Measurements from ENCODE around the gene NDUFB7. TPM values are rescaled to one million over a fixed set of nuclear protein-coding genes. Genes with fewer than 3 reads are reported as not detected.

NDUFB7 gene
- total RNA-seq, 1 experiment from 2014 or later: 240 TPM

GRCh38 chr19:14563989-14564651, 7.7 kb downstream of the NDUFB7 start:
- Histone ChIP-seq H3K9me3 (replicated peaks) (no peaks in the 10 kb centered on the region), H3K36me3 (peaks cover 30% of the 10 kb centered on the region), H3K4me3 (no peak overlapping the region), H3K4me1 (no peaks in the 10 kb centered on the region), H3K27ac (no peak overlapping the region), H3K27me3 (no peaks in the 10 kb centered on the region)
- DNase-seq: peak; percentile 75 to 84

- Histone ChIP-seq H3K36me3 (peaks cover 30% of the 10 kb centered on the region), H3K27me3 (no peaks in the 10 kb centered on the region), H3K4me1 (peaks cover 3% of the 10 kb centered on the region), H3K27ac (no peak overlapping the region), H3K4me3 (no peak overlapping the region), H3K9me3 (replicated peaks) (no peaks in the 10 kb centered on the region)
- DNase-seq: no peak
These were observed 8.3 kb downstream of the NDUFB7 start for GRCh38 chr19:14563590-14563926.

GRCh38 chr19:14562660-14563589, 8.9 kb downstream of the NDUFB7 start:
- no peak overlapping the region for H3K4me3 ChIP-seq

GRCh38 chr19:14561847-14562351, 10.0 kb downstream of the NDUFB7 start:
- DNase-seq: no peak
- H3K36me3 ChIP-seq: peaks cover 31% of the 10 kb centered on the region
- H3K9me3 ChIP-seq (replicated peaks): no peaks in the 10 kb centered on the region
- H3K27me3 ChIP-seq: no peaks in the 10 kb centered on the region
- H3K4me3 ChIP-seq: no peak overlapping the region
- H3K27ac ChIP-seq: no peak overlapping the region
- peaks cover 7% of the 10 kb centered on the region for H3K4me1 ChIP-seq

More at GRCh38 chr19:14562660-14563589, 8.9 kb downstream of the NDUFB7 start:
- Histone ChIP-seq H3K9me3 (replicated peaks) (no peaks in the 10 kb centered on the region), H3K4me1 (peaks cover 7% of the 10 kb centered on the region), H3K36me3 (peaks cover 27% of the 10 kb centered on the region), H3K27me3 (no peaks in the 10 kb centered on the region), H3K27ac (no peak overlapping the region)
- no peak for DNase-seq

- H3K4me3 ChIP-seq: no peak overlapping the region
- no peaks in the 10 kb centered on the region for H3K27me3 ChIP-seq
- no peak overlapping the region for H3K27ac ChIP-seq
- DNase-seq: no peak
- H3K36me3 ChIP-seq: peaks cover 31% of the 10 kb centered on the region
- no peaks in the 10 kb centered on the region for H3K9me3 ChIP-seq (replicated peaks)
- peaks cover 7% of the 10 kb centered on the region for H3K4me1 ChIP-seq
These were observed 10.6 kb downstream of the NDUFB7 start for GRCh38 chr19:14561249-14561648.

GRCh38 chr19:14560776-14561108, 11.1 kb downstream of the NDUFB7 start:
- H3K4me1 ChIP-seq: peaks cover 7% of the 10 kb centered on the region
- no peak for DNase-seq
- no peak overlapping the region for H3K27ac ChIP-seq
- no peak overlapping the region for H3K4me3 ChIP-seq
- H3K9me3 ChIP-seq (replicated peaks): no peaks in the 10 kb centered on the region
- peaks cover 26% of the 10 kb centered on the region for H3K36me3 ChIP-seq
- H3K27me3 ChIP-seq: no peaks in the 10 kb centered on the region

- no peak overlapping the region for H3K27ac ChIP-seq
- no peaks in the 10 kb centered on the region for H3K9me3 ChIP-seq (replicated peaks)
- no peaks in the 10 kb centered on the region for H3K27me3 ChIP-seq
- H3K4me3 ChIP-seq: no peak overlapping the region
- no peak for DNase-seq
- H3K36me3 ChIP-seq: peaks cover 21% of the 10 kb centered on the region
- peaks cover 7% of the 10 kb centered on the region for H3K4me1 ChIP-seq
These were observed 11.7 kb downstream of the NDUFB7 start for GRCh38 chr19:14559916-14560775.

- Histone ChIP-seq H3K4me1 (peaks cover 7% of the 10 kb centered on the region), H3K27me3 (no peaks in the 10 kb centered on the region), H3K27ac (no peak overlapping the region), H3K36me3 (peaks cover 8% of the 10 kb centered on the region), H3K4me3 (no peak overlapping the region), H3K9me3 (replicated peaks) (no peaks in the 10 kb centered on the region)
- peak; percentile 51 to 58 for DNase-seq
These were observed 13.3 kb downstream of the NDUFB7 start for GRCh38 chr19:14558370-14559066.

- H3K4me1 ChIP-seq: peaks cover 7% of the 10 kb centered on the region
- H3K4me3 ChIP-seq: no peak overlapping the region
- H3K27me3 ChIP-seq: no peaks in the 10 kb centered on the region
- H3K27ac ChIP-seq: no peak overlapping the region
- H3K9me3 ChIP-seq (replicated peaks): no peaks in the 10 kb centered on the region
- peak; percentile 59 to 70 for DNase-seq
- peaks cover 4% of the 10 kb centered on the region for H3K36me3 ChIP-seq
These were observed 15.1 kb downstream of the NDUFB7 start for GRCh38 chr19:14556662-14557188.

- H3K36me3 ChIP-seq: peaks cover 4% of the 10 kb centered on the region
These were observed 15.8 kb downstream of the NDUFB7 start for GRCh38 chr19:14555918-14556661.

GRCh38 chr19:14554382-14554812, 17.5 kb downstream of the NDUFB7 start:
- H3K27ac ChIP-seq: no peak overlapping the region
- H3K4me1 ChIP-seq: peaks cover 10% of the 10 kb centered on the region
- H3K9me3 ChIP-seq (replicated peaks): no peaks in the 10 kb centered on the region
- H3K27me3 ChIP-seq: no peaks in the 10 kb centered on the region
- no peak overlapping the region for H3K4me3 ChIP-seq
- peaks cover 4% of the 10 kb centered on the region for H3K36me3 ChIP-seq
- DNase-seq: peak in 1 of 2 experiments; percentile 7

More at GRCh38 chr19:14555918-14556661, 15.8 kb downstream of the NDUFB7 start:
- H3K4me3 ChIP-seq: no peak overlapping the region
- H3K27me3 ChIP-seq: no peaks in the 10 kb centered on the region
- H3K4me1 ChIP-seq: peaks cover 10% of the 10 kb centered on the region
- H3K9me3 ChIP-seq (replicated peaks): no peaks in the 10 kb centered on the region
- H3K27ac ChIP-seq: no peak overlapping the region
- no peak for DNase-seq

- Histone ChIP-seq H3K4me1 (peaks cover 10% of the 10 kb centered on the region), H3K4me3 (no peak overlapping the region), H3K27ac (no peak overlapping the region), H3K36me3 (peaks cover 4% of the 10 kb centered on the region), H3K9me3 (replicated peaks) (no peaks in the 10 kb centered on the region), H3K27me3 (no peaks in the 10 kb centered on the region)
- no peak for DNase-seq
These were observed 18.0 kb downstream of the NDUFB7 start for GRCh38 chr19:14553939-14554243.

- Histone ChIP-seq H3K4me1 (peaks cover 4% of the 10 kb centered on the region; the same call in 1 of the 2 replicates), H3K4me3 (no peak overlapping the region), H3K27ac (no peak overlapping the region), H3K36me3 (peaks cover 9% of the 10 kb centered on the region), H3K9me3 (replicated peaks) (no peaks in the 10 kb centered on the region), H3K27me3 (no peaks in the 10 kb centered on the region)
- DNase-seq: no peak
These were observed 18.6 kb downstream of the NDUFB7 start for GRCh38 chr19:14553042-14553938.
